DND-41 (cell line): Measurements from ENCODE around the gene TRIM14.

Source experiments
- EZH2 ChIP-seq: IDR thresholded peaks from 3 replicates; pipeline ENCODE4 v1.6.1; 2012; ENCODE audit warnings: borderline replicate concordance, low read depth, mild to moderate bottlenecking, moderate library complexity, low read length, inconsistent platforms; ENCODE audit not compliant: severe bottlenecking
- TF ChIP-seq, protein P1 (sequence below): IDR thresholded peaks from 2 replicates; pipeline ENCODE4 v1.5.1; 2012; ENCODE audit warnings: borderline replicate concordance, low read length, moderate library complexity, mild to moderate bottlenecking; ENCODE audit not compliant: poor library complexity, severe bottlenecking; ENCODE audit errors: extremely low read depth

DNA sequence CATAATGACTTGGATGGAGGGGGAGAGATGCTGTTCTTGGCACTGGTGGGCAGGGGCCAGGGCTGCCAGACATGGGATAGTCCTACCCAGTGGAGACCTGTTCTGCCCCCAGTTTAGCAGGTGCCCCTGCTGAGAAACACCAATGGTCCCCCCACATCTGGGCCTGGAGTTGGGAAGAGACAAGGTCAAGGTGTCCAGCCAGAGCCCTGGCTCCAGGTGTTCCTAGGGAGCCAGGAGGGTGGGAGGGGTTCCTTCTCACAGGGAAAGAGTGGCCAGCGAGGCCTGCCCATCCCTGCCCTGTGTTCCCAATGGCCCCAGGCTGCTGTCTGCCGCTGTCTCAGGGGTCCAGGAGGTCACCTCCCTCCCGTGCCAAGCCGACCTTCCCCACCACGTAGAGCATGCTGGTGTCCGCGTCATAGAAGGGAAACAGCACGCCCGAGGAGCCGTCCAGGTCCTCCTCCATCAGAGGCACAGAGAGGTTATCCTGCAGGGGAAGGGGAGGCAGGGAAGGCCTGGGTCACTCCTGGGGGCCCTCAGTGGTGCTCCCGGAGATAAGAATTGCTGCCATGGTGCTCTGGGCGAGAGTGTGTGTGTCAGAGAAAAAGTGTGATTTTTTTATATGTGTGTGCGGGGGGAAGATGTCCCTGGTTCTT is 11.7 kb upstream of the TRIM14 start:
- no peak for TF ChIP-seq EZH2
- TF ChIP-seq, protein P1, sequence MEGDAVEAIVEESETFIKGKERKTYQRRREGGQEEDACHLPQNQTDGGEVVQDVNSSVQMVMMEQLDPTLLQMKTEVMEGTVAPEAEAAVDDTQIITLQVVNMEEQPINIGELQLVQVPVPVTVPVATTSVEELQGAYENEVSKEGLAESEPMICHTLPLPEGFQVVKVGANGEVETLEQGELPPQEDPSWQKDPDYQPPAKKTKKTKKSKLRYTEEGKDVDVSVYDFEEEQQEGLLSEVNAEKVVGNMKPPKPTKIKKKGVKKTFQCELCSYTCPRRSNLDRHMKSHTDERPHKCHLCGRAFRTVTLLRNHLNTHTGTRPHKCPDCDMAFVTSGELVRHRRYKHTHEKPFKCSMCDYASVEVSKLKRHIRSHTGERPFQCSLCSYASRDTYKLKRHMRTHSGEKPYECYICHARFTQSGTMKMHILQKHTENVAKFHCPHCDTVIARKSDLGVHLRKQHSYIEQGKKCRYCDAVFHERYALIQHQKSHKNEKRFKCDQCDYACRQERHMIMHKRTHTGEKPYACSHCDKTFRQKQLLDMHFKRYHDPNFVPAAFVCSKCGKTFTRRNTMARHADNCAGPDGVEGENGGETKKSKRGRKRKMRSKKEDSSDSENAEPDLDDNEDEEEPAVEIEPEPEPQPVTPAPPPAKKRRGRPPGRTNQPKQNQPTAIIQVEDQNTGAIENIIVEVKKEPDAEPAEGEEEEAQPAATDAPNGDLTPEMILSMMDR: no peak
